GM12873 (cell line): ENCODE results near the gene HLCS.

Experiments used
- TF ChIP-seq, protein P1 (sequence below): IDR thresholded peaks from 2 replicates; pipeline ENCODE4 v1.5.1; 2012; ENCODE audit warnings: low read depth, mild to moderate bottlenecking, moderate library complexity, low read length, control low read depth; ENCODE audit not compliant: insufficient read depth; ENCODE audit errors: missing control alignments

The HLCS gene

DNA sequence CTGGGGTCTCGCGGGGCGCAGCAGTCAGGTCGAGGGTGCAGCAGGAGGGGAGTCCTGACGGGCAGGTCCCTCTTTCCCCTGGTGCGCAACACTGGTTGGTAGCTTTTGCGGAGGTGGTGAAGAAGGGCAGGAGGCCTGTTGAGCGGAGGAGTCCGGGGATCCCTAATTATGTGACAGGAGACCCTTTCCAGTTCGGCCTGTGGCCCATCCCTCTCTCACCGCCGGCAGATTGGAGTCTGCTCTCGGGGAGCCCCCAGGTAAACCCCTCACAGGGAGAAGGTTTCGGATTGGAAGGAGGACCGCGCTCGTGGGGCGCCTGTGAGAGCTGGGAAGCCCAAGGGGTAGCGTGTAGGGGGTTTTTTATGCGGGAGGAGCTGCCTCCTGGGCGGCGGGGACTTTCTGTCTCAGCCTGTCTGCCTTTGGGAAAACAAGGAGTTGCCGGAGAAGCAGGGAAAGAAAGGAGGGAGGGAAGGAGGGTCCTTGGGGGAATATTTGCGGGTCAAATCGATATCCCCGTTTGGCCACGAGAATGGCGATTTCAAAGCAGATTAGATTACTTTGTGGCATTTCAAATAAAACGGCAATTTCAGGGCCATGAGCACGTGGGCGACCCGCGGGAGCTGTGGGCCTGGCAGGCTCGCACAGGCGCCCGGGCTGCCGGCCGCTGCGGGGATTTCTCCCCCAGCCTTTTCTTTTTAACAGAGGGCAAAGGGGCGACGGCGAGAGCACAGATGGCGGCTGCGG, 258.0 kb downstream of the HLCS start:
- TF ChIP-seq, protein P1, sequence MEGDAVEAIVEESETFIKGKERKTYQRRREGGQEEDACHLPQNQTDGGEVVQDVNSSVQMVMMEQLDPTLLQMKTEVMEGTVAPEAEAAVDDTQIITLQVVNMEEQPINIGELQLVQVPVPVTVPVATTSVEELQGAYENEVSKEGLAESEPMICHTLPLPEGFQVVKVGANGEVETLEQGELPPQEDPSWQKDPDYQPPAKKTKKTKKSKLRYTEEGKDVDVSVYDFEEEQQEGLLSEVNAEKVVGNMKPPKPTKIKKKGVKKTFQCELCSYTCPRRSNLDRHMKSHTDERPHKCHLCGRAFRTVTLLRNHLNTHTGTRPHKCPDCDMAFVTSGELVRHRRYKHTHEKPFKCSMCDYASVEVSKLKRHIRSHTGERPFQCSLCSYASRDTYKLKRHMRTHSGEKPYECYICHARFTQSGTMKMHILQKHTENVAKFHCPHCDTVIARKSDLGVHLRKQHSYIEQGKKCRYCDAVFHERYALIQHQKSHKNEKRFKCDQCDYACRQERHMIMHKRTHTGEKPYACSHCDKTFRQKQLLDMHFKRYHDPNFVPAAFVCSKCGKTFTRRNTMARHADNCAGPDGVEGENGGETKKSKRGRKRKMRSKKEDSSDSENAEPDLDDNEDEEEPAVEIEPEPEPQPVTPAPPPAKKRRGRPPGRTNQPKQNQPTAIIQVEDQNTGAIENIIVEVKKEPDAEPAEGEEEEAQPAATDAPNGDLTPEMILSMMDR: no peak

DNA sequence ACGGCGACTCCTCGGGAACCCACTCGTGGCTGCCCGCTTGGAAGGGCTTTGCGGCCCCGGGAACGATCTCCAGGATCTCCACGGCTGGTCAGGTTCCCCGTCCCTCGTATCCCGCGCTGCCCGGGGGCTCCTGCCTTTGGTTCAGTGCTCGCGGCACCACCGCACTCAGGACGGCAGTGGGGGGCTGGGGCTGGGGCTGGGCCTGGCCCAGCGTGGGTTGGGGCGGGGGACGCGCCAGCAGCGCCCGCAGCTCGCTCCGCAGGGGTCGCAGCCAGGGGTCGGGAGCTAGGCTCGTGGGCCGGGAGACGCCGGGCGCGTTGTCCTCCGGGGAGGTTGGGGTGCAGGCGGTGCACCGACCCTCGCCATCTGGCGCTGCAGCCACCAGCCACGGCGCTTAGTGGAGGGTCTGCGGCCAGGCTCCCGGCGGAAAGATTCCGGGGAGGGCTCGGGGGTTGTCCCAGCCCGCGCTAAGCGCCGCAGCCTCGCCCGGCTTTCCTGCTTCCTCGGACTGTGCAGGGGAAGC, 258.6 kb downstream of the HLCS start:
- TF ChIP-seq, protein P1: no peak

- TF ChIP-seq, protein P1: no peak
Observed at GRCh38 chr21:36706951-36707762, 259.3 kb downstream of the HLCS start.

DNA sequence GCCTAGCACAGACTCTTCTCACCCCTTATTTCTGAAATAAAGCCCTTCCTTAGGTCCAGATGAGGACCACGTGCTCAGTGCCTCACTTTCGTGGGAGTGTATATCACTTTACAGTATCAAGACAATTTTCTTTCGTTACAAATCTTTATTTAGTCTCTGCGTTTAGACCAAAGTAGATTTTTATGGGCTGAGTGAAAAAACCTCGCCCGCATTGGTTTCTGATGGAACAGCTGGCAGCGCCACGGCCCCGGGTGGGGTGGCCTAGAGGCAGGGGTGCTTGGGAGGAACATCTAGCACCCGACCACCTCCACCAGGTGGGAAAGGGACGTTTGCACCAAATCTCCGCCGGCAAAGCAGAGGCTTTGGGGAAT, 260.0 kb downstream of the HLCS start:
- TF ChIP-seq, protein P1: no peak

GRCh38 chr21:36705679-36706481, 260.6 kb downstream of the HLCS start:
- TF ChIP-seq, protein P1: peak; percentile 38

DNA sequence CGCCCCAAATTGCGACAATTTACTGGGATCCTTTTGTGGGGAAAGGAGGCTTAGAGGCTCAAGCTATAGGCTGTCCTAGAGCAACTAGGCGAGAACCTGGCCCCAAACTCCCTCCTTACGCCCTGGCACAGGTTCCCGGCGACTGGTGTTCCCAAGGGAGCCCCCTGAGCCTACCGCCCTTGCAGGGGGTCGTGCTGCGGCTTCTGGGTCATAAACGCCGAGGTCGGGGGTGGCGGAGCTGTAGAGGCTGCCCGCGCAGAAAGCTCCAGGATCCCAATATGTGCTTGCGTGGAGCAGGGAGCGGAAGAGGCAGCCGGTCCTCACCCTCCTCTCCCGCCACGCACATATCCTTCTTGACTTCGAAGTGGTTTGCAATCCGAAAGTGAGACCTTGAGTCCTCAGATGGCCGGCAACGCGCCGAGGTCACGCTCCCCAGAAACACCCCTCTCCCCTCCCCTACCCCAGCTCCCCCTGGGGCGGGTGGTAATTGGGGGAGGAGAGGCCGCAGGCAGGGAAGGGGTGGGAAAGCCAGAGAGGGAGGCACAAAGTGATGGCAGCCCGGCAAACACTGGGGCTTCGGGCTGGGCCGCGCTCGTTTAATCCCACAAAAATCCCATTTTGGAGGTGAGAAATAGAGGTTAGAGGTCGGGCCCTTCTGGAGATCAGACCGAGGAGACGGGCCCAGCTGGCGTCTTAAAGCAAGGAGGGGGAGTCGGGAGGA, 261.4 kb downstream of the HLCS start:
- TF ChIP-seq, protein P1: no peak
